HEK293 (cell line): ENCODE data around the gene PCSK6.

ENCODE experiments used
- REPIN1 ChIP-seq: fragments of 450-650 bp; formaldehyde crosslinking; IDR thresholded peaks from 2 replicates; pipeline ENCODE4 v1.5.1; 2017; ENCODE audit warnings: missing biosample characterization, missing genetic modification characterization, low read depth
- SALL2 ChIP-seq: fragments of 450-650 bp; formaldehyde crosslinking; IDR thresholded peaks from 2 replicates; pipeline ENCODE4 v1.5.0; 2017; ENCODE audit warnings: missing biosample characterization, mild to moderate bottlenecking, missing genetic modification characterization, borderline replicate concordance
- SCRT1 ChIP-seq: fragments of 450-650 bp; formaldehyde crosslinking; IDR thresholded peaks from 2 replicates; pipeline ENCODE4 v1.5.1; 2016; ENCODE audit warnings: missing biosample characterization, missing genetic modification characterization, borderline replicate concordance
- ZNF169 ChIP-seq: fragments of 450-650 bp; formaldehyde crosslinking; IDR thresholded peaks from 2 replicates; pipeline ENCODE4 v1.5.1; 2016; ENCODE audit warnings: missing biosample characterization, missing genetic modification characterization
- ZNF707 ChIP-seq: fragments of 450-650 bp; formaldehyde crosslinking; IDR thresholded peaks from 2 replicates; pipeline ENCODE4 v1.5.1; 2016; ENCODE audit warnings: missing biosample characterization, missing genetic modification characterization
- ZNF747 ChIP-seq: fragments of 450-650 bp; formaldehyde crosslinking; IDR thresholded peaks from 2 replicates; pipeline ENCODE4 v1.5.1; 2016; ENCODE audit warnings: missing biosample characterization, missing genetic modification characterization
- TF ChIP-seq, protein P1 (sequence below): fragments of 450-650 bp; formaldehyde crosslinking; IDR thresholded peaks from 2 replicates; pipeline ENCODE4 v1.5.1; 2016; ENCODE audit warnings: missing biosample characterization, missing genetic modification characterization
- TF ChIP-seq, protein P2 (sequence below): fragments of 450-650 bp; formaldehyde crosslinking; IDR thresholded peaks from 2 replicates; pipeline ENCODE4 v1.5.1; 2016; ENCODE audit warnings: missing biosample characterization, missing genetic modification characterization, low read depth
- TF ChIP-seq, protein P3 (sequence below): fragments of 450-650 bp; formaldehyde crosslinking; IDR thresholded peaks from 2 replicates; pipeline ENCODE4 v1.5.1; 2017; ENCODE audit warnings: missing biosample characterization, missing genetic modification characterization
- TF ChIP-seq, protein P4 (sequence below): fragments of 450-650 bp; formaldehyde crosslinking; IDR thresholded peaks from 2 replicates; pipeline ENCODE4 v1.5.1; 2016; ENCODE audit warnings: missing biosample characterization, missing genetic modification characterization
- TF ChIP-seq, protein P5 (sequence below): fragments of 450-650 bp; formaldehyde crosslinking; IDR thresholded peaks from 2 replicates; pipeline ENCODE4 v1.5.0; 2017; ENCODE audit warnings: missing biosample characterization, missing genetic modification characterization, borderline replicate concordance

DNA sequence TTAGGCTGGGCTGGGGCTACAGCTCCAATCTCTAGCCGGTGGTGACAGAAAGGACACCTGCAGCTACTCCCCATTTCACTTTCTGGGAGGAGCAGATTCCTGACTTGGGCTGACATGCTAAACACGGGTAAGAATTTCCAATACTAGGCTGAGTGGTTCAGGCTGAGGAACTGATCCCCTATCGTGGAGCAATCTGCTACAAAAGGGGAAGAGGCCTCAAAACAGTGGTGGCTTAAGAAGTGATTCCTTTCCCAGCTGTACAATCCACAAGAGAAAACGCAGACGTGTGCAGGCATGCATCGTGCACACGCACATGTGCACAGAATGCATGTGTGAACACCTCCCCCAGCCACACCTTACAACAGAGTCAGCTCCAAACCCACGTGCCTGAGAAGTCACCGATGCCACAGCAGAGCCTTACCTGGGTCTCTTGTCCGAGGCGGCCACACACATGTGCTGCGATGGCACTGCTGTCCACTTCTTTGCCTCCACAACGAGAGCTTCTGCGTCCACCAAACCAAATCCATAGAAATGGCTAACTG lies 107.8 kb downstream of the PCSK6 start:
- TF ChIP-seq, protein P1, sequence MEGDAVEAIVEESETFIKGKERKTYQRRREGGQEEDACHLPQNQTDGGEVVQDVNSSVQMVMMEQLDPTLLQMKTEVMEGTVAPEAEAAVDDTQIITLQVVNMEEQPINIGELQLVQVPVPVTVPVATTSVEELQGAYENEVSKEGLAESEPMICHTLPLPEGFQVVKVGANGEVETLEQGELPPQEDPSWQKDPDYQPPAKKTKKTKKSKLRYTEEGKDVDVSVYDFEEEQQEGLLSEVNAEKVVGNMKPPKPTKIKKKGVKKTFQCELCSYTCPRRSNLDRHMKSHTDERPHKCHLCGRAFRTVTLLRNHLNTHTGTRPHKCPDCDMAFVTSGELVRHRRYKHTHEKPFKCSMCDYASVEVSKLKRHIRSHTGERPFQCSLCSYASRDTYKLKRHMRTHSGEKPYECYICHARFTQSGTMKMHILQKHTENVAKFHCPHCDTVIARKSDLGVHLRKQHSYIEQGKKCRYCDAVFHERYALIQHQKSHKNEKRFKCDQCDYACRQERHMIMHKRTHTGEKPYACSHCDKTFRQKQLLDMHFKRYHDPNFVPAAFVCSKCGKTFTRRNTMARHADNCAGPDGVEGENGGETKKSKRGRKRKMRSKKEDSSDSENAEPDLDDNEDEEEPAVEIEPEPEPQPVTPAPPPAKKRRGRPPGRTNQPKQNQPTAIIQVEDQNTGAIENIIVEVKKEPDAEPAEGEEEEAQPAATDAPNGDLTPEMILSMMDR (tag by site-specific recombination): no peak
- TF ChIP-seq SALL2 (tag by site-specific recombination) (no peak), SCRT1 (no peak), ZNF169 (tag by site-specific recombination) (no peak), ZNF747 (no peak), REPIN1 (tag by site-specific recombination) (no peak), ZNF707 (no peak)
- TF ChIP-seq, protein P2, sequence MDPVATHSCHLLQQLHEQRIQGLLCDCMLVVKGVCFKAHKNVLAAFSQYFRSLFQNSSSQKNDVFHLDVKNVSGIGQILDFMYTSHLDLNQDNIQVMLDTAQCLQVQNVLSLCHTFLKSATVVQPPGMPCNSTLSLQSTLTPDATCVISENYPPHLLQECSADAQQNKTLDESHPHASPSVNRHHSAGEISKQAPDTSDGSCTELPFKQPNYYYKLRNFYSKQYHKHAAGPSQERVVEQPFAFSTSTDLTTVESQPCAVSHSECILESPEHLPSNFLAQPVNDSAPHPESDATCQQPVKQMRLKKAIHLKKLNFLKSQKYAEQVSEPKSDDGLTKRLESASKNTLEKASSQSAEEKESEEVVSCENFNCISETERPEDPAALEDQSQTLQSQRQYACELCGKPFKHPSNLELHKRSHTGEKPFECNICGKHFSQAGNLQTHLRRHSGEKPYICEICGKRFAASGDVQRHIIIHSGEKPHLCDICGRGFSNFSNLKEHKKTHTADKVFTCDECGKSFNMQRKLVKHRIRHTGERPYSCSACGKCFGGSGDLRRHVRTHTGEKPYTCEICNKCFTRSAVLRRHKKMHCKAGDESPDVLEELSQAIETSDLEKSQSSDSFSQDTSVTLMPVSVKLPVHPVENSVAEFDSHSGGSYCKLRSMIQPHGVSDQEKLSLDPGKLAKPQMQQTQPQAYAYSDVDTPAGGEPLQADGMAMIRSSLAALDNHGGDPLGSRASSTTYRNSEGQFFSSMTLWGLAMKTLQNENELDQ (tag by site-specific recombination): no peak
- TF ChIP-seq, protein P3, sequence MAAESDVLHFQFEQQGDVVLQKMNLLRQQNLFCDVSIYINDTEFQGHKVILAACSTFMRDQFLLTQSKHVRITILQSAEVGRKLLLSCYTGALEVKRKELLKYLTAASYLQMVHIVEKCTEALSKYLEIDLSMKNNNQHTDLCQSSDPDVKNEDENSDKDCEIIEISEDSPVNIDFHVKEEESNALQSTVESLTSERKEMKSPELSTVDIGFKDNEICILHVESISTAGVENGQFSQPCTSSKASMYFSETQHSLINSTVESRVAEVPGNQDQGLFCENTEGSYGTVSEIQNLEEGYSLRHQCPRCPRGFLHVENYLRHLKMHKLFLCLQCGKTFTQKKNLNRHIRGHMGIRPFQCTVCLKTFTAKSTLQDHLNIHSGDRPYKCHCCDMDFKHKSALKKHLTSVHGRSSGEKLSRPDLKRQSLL (tag by site-specific recombination): no peak
- TF ChIP-seq, protein P4, sequence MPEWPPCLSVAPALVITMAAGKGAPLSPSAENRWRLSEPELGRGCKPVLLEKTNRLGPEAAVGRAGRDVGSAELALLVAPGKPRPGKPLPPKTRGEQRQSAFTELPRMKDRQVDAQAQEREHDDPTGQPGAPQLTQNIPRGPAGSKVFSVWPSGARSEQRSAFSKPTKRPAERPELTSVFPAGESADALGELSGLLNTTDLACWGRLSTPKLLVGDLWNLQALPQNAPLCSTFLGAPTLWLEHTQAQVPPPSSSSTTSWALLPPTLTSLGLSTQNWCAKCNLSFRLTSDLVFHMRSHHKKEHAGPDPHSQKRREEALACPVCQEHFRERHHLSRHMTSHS (tag by site-specific recombination): no peak
- TF ChIP-seq, protein P5, sequence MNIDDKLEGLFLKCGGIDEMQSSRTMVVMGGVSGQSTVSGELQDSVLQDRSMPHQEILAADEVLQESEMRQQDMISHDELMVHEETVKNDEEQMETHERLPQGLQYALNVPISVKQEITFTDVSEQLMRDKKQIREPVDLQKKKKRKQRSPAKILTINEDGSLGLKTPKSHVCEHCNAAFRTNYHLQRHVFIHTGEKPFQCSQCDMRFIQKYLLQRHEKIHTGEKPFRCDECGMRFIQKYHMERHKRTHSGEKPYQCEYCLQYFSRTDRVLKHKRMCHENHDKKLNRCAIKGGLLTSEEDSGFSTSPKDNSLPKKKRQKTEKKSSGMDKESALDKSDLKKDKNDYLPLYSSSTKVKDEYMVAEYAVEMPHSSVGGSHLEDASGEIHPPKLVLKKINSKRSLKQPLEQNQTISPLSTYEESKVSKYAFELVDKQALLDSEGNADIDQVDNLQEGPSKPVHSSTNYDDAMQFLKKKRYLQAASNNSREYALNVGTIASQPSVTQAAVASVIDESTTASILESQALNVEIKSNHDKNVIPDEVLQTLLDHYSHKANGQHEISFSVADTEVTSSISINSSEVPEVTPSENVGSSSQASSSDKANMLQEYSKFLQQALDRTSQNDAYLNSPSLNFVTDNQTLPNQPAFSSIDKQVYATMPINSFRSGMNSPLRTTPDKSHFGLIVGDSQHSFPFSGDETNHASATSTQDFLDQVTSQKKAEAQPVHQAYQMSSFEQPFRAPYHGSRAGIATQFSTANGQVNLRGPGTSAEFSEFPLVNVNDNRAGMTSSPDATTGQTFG (tag by site-specific recombination): no peak
